OCI-LY7 (cell line): ENCODE data around the gene HERPUD2.

Experiments used
- EZH2phosphoT487 ChIP-seq: fragments of 200-600 bp; sonication (generic); IDR thresholded peaks from 2 replicates; pipeline ENCODE4 v1.6.1; 2018; ENCODE audit warnings: low read depth, borderline replicate concordance, mild to moderate bottlenecking, mixed run types, antibody characterized with exemption, low read length, moderate library complexity, mixed read lengths
- TF ChIP-seq, protein P1 (sequence below): fragments of 200-600 bp; sonication (generic); conservative IDR thresholded peaks from 2 replicates; pipeline ENCODE4 v1.5.1; 2014; ENCODE audit warnings: mild to moderate bottlenecking, antibody characterized with exemption, low read length, moderate library complexity, mixed read lengths

- TF ChIP-seq EZH2phosphoT487 = no peak
- TF ChIP-seq, protein P1, sequence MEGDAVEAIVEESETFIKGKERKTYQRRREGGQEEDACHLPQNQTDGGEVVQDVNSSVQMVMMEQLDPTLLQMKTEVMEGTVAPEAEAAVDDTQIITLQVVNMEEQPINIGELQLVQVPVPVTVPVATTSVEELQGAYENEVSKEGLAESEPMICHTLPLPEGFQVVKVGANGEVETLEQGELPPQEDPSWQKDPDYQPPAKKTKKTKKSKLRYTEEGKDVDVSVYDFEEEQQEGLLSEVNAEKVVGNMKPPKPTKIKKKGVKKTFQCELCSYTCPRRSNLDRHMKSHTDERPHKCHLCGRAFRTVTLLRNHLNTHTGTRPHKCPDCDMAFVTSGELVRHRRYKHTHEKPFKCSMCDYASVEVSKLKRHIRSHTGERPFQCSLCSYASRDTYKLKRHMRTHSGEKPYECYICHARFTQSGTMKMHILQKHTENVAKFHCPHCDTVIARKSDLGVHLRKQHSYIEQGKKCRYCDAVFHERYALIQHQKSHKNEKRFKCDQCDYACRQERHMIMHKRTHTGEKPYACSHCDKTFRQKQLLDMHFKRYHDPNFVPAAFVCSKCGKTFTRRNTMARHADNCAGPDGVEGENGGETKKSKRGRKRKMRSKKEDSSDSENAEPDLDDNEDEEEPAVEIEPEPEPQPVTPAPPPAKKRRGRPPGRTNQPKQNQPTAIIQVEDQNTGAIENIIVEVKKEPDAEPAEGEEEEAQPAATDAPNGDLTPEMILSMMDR = peak; percentile 93
Measured at GRCh38 chr7:35624299-35625186, 70.4 kb downstream of the HERPUD2 start.
